PC-9 (cell line): ENCODE measurements around the gene TMEM116. TPM values are rescaled to one million over a fixed set of nuclear protein-coding genes. Genes with fewer than 3 reads are reported as not detected.
"Not testable (repeated sequence)": the region's sequence is repeated elsewhere in the genome, so short reads cannot be mapped to it uniquely, and the experiment has no call there.

Experiments
- BruUV-seq: library from RNA; stranded (reverse); fragments of 400-500 nt; replicated peaks from 2 replicates; lab custom pipeline; 2021; lab: Mats Ljungman, UMichigan
- CTCF ChIA-PET: fragments of 300-600 bp; sonication (Branson Sonifier 250); formaldehyde crosslinking; loops from one replicate; lab custom pipeline; 2022; ENCODE audit warnings: antibody characterized with exemption; lab: Charles Lee
- POLR2A ChIA-PET: fragments of 300-600 bp; sonication (Branson Sonifier 250); formaldehyde crosslinking; loops from one replicate; lab custom pipeline; 2022; ENCODE audit warnings: antibody characterized with exemption; ENCODE audit not compliant: unreplicated experiment; lab: Charles Lee
- DNase-seq, 2 experiments: peaks; one replicate each; pipeline versions ENCODE4 v3.0.0 to v3.0.0-alpha.2; 2015 to 2022; ENCODE audit warnings: mixed read lengths in 1 of 2
- H2AFZ ChIP-seq: fragments of 200-600 bp; sonication (generic); 2 replicates; pipeline ENCODE4 v1.8.1; 2017; ENCODE audit warnings: antibody characterized with exemption
- H3F3A ChIP-seq: fragments of 200-600 bp; sonication (generic); 2 replicates; pipeline ENCODE4 v1.8.1; 2017; ENCODE audit warnings: antibody characterized with exemption, mild to moderate bottlenecking, low read depth; ENCODE audit not compliant: insufficient read depth
- H3K27ac ChIP-seq: fragments of 200-600 bp; sonication (generic); 2 replicates; pipeline ENCODE4 v1.6.1; 2016; ENCODE audit warnings: mixed run types
- H3K27me3 ChIP-seq: fragments of 200-600 bp; sonication (generic); 2 replicates; pipeline ENCODE4 v1.6.1; 2016; ENCODE audit warnings: low read depth, mixed run types; ENCODE audit not compliant: insufficient read depth
- H3K36me3 ChIP-seq: fragments of 200-600 bp; sonication (generic); 2 replicates; pipeline ENCODE4 v1.6.1; 2016; ENCODE audit warnings: low read depth, mixed run types
- H3K4me1 ChIP-seq: fragments of 200-600 bp; sonication (generic); replicated peaks from 2 replicates; pipeline ENCODE4 v1.6.1; 2016; ENCODE audit warnings: mixed run types; ENCODE audit not compliant: insufficient read depth
- H3K4me2 ChIP-seq: fragments of 200-600 bp; sonication (generic); 2 replicates; pipeline ENCODE4 v1.6.1; 2017; ENCODE audit warnings: mixed run types
- H3K4me3 ChIP-seq: fragments of 200-600 bp; sonication (generic); 2 replicates; pipeline ENCODE4 v1.6.1; 2016; ENCODE audit warnings: mixed run types
- H3K79me2 ChIP-seq: fragments of 200-600 bp; sonication (generic); 2 replicates; pipeline ENCODE4 v1.6.1; 2017; ENCODE audit warnings: low read depth, mixed run types
- H3K9me2 ChIP-seq: fragments of 200-600 bp; sonication (generic); 2 replicates; pipeline ENCODE4 v1.8.1; 2017; ENCODE audit warnings: mild to moderate bottlenecking; ENCODE audit not compliant: insufficient read depth
- H3K9me3 ChIP-seq: fragments of 200-600 bp; sonication (generic); 2 replicates; pipeline ENCODE4 v1.8.1; 2016; ENCODE audit warnings: low read depth; ENCODE audit not compliant: insufficient read depth
- H4K20me1 ChIP-seq: fragments of 200-600 bp; sonication (generic); 2 replicates; pipeline ENCODE4 v1.8.1; 2017; ENCODE audit not compliant: insufficient read depth
- CTCF ChIP-seq: fragments of 200-600 bp; sonication (generic); conservative IDR thresholded peaks from 2 replicates; pipeline ENCODE4 v1.6.1; 2017; ENCODE audit warnings: mixed run types, antibody characterized with exemption, mild to moderate bottlenecking, moderate library complexity
- EZH2 ChIP-seq: fragments of 200-600 bp; sonication (generic); IDR thresholded peaks from 2 replicates; pipeline ENCODE4 v1.8.0; 2017; ENCODE audit warnings: antibody characterized with exemption, low read depth
- intact Hi-C: fragments of 100-400 bp; cut with micrococcal nuclease; formaldehyde crosslinking; loops from one replicate; pipeline ENCODE4 v1.10.0; 2022; ENCODE audit not compliant: unreplicated experiment
- total RNA-seq: library from RNA; stranded (reverse); gene quantifications from 2 replicates; pipeline ENCODE4 v1.2.3, GENCODE V29; 2021

TMEM116 gene
- total RNA-seq, 1 experiment from 2014 or later, result 21.9 TPM

- TF ChIP-seq EZH2 (no peak), CTCF (no peak)
Observed at GRCh38 chr12:111997300-111997699, 15.7 kb downstream of the TMEM116 start.

DNA sequence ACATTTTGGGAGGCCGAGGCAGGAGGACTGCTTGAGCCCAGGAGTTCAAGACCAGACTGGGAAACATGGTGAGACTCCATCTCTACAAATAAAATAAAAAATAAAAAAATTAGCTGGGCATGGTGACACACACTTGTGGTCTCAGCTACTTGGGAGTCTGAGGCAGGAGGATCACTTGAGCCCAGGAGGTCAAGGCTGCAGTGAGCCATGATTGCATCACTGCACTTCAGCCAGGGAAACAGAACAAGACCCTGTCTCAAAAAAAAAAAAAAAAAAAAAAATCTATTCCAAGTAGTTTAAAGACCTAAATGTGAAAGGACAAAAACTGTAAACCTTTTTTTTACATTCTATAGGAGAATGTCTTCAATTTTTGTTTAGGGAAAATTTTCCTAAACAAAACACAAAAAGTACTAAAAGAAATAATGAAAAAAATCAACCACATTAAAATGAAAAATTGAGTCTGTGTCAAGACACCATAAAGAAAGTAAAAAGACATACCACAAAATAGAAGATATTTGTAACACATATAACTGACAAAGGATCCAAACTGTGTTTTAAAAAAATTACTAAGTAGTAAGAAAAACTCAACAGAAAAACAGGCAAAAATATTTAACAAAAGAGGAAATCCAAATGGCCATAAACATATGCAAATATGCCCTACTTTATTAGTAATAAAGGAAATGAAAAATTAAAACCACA, 17.0 kb downstream of the TMEM116 start:
- no peaks in the 10 kb centered on the region for H3K27me3 ChIP-seq
- no peak for DNase-seq
- no peaks in the 10 kb centered on the region for H4K20me1 ChIP-seq
- peaks cover 11% of the 10 kb centered on the region for H3F3A ChIP-seq
- H3K4me3 ChIP-seq, result no peak overlapping the region
- POLR2A ChIA-PET, result no interaction called here
- no peaks in the 10 kb centered on the region for H3K79me2 ChIP-seq
- peaks cover 21% of the 10 kb centered on the region for H3K4me1 ChIP-seq
- no peak overlapping the region for H3K27ac ChIP-seq
- H3K9me3 ChIP-seq, result no peaks in the 10 kb centered on the region
- no peak for TF ChIP-seq CTCF
- TF ChIP-seq EZH2, result no peak
- no peaks in the 10 kb centered on the region for H3K9me2 ChIP-seq
- intact Hi-C loops, result no loop called here
- CTCF ChIA-PET, result interaction anchor here (0.7 kb wide), 1 partner anchor 44 kb away, joined by 3 read pairs; no protein-coding TSS in a partner anchor
- no TSS peak for BruUV-seq
- no peak overlapping the region for H3K4me2 ChIP-seq
- no peak overlapping the region for H2AFZ ChIP-seq
- H3K36me3 ChIP-seq, result no peaks in the 10 kb centered on the region

More at GRCh38 chr12:111997300-111997699, 15.7 kb downstream of the TMEM116 start:
- peaks cover 11% of the 10 kb centered on the region for H3F3A ChIP-seq
- no peak for DNase-seq
- H3K4me3 ChIP-seq, result no peak overlapping the region
- CTCF ChIA-PET, result no interaction called here
- H2AFZ ChIP-seq, result no peak overlapping the region
- no peaks in the 10 kb centered on the region for H3K9me2 ChIP-seq
- H3K9me3 ChIP-seq, result no peaks in the 10 kb centered on the region
- POLR2A ChIA-PET, result no interaction called here
- H3K27me3 ChIP-seq, result no peaks in the 10 kb centered on the region
- H3K27ac ChIP-seq, result no peak overlapping the region
- no peaks in the 10 kb centered on the region for H4K20me1 ChIP-seq
- no peaks in the 10 kb centered on the region for H3K79me2 ChIP-seq
- peaks cover 21% of the 10 kb centered on the region for H3K4me1 ChIP-seq
- no peak overlapping the region for H3K4me2 ChIP-seq
- H3K36me3 ChIP-seq, result no peaks in the 10 kb centered on the region
- intact Hi-C loops, result no loop called here
- BruUV-seq, result no TSS peak

DNA sequence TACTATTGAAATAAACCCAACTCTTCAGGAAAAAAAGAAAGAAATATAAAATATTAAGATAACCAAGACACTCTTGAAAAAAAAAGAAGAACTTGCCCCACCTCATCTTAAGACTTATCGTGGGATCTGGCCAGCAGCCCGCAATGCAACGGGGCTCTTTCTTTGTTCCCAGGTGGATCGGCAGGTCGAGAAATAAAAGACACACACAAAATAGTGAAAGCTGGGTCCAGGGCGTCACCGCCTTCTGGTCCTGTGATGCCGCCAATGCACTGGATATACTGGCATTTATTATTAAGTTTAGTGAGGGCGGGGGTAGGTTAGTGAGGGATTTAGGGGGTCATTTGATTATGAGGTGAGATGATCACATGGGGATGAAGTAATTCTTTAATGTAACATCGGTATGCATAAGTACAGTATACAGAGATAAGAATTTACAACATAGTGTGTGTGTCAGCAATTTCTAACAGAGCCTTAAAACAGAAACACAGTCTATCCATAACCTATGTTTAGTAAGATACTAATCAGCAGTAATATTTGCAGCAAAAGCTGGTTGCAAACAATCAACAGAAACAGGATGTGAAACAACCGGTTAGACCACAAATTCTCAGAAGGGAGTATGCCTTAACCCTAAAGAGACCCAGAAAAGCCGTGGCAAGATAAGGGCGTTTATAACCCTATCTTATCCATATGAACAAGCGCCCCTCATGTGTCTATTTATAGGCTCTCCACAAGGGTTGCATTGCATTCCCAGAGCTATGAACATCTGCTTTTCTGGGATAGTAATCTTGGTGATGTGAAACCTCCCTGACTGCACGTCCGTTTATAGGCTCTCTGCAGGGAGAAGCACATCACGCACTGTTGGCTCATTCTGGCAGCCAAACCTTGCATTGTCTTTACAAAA, 18.5 kb downstream of the TMEM116 start:
- Histone ChIP-seq H3K4me1 (peaks cover 21% of the 10 kb centered on the region), H3K4me2 (peak overlapping the region; percentile 62), H3K27ac (peak overlapping the region; percentile 45), H3F3A (peaks cover 11% of the 10 kb centered on the region)
- BruUV-seq, H3K36me3 ChIP-seq, H3K4me3 ChIP-seq, H2AFZ ChIP-seq, H4K20me1 ChIP-seq, H3K27me3 ChIP-seq, H3K9me2 ChIP-seq, CTCF ChIA-PET, H3K79me2 ChIP-seq, intact Hi-C loops, H3K9me3 ChIP-seq, POLR2A ChIA-PET: not testable (repeated sequence)
- peak in 1 of 2 experiments; percentile 76 for DNase-seq
